Urinary bladder (tissue), 4 donors: ENCODE results near the gene BTBD9. TPM values are rescaled to one million over a fixed set of nuclear protein-coding genes. Genes with fewer than 3 reads are reported as not detected.

ENCODE experiments used
- DNase-seq: peaks from one replicate; pipeline ENCODE4 v3.0.0-alpha.2; 2015; ENCODE audit errors: extremely low spot score
- H3K27ac ChIP-seq: one replicate; pipeline ENCODE4 v1.5.1; 2013; ENCODE audit warnings: low read depth, mild to moderate bottlenecking, moderate library complexity
- H3K36me3 ChIP-seq: one replicate; pipeline ENCODE4 v1.6.1; 2013; ENCODE audit warnings: mild to moderate bottlenecking, moderate library complexity; ENCODE audit not compliant: insufficient read depth
- H3K4me1 ChIP-seq: one replicate; pipeline ENCODE4 v1.6.1; 2013; ENCODE audit warnings: mild to moderate bottlenecking, moderate library complexity; ENCODE audit not compliant: insufficient read depth
- H3K4me3 ChIP-seq: one replicate; pipeline ENCODE4 v1.5.1; 2013; ENCODE audit warnings: low read depth, low read length
- WGBS: extraction: QIAGEN DNeasy Blood & Tissue Kit; methylation state at CpG from one replicate; pipeline ENCODE4 v1.1.7; 2013; 5-methylcytosine and 5-hydroxymethylcytosine counted together
- polyA plus RNA-seq: library from polyadenylated mRNA; stranded (reverse); fragments of 200-250 nt; gene quantifications from one replicate; pipeline ENCODE4 v1.2.3, GENCODE V29; 2013
- small RNA-seq: library from RNA; depleted of rRNA; stranded (forward); fragments of <200 nt; gene quantifications from one replicate; pipeline ENCODE3, GENCODE V24; 2014
- total RNA-seq: library from RNA; depleted of rRNA; stranded (reverse); fragments of >200 nt; gene quantifications from one replicate; pipeline ENCODE4 v1.2.3, GENCODE V29; 2014
- donor health status: healthy with polysubstance abuse.
- donor health status: healthy.

Gene BTBD9
- total and polyA plus RNA-seq, 2 donors, result 5.3 to 34.2 TPM

GRCh38 chr6:38118791-38119365, 520.9 kb downstream of the BTBD9 start:
- 77% methylated on average over 2 of the region's 2 CpGs for WGBS
- Histone ChIP-seq H3K4me1 (no peaks in the 10 kb centered on the region), H3K36me3 (no peaks in the 10 kb centered on the region), H3K4me3 (no peak overlapping the region), H3K27ac (no peak overlapping the region)
- no peak for DNase-seq

Small RNA genes lying within 50 kb of the gene (small RNA-seq; reads per million reads assigned to genes)
- gene RF00019 (not detected), gene RF00279 (not detected)

Other genes with a start within 250 kb of the BTBD9 start
- gene GLO1, start 63.2 kb upstream of the BTBD9 start, total RNA-seq, result 160 TPM
- gene GLO1, start 63.2 kb upstream of the BTBD9 start, polyA plus RNA-seq, result 67.9 TPM
- 1.5 TPM for gene DNAH8, start 75.4 kb upstream of the BTBD9 start, total RNA-seq
- gene DNAH8, start 75.4 kb upstream of the BTBD9 start, polyA plus RNA-seq, result 0.01 TPM